Trophoblast cell (in vitro differentiated cells and primary cell): ENCODE data around the gene SNTG2.

Experiments
- DNase-seq, 2 donors: peaks; one replicate each; pipeline ENCODE4 v3.0.0-alpha.2; 2016
- H2AFZ ChIP-seq: 2 replicates; pipeline ENCODE4 v1.6.1; 2013; ENCODE audit warnings: low read length, moderate library complexity, mild to moderate bottlenecking; ENCODE audit not compliant: insufficient read depth, poor library complexity
- H2AK5ac ChIP-seq: 2 replicates; pipeline ENCODE4 v1.6.1; 2013; ENCODE audit warnings: mild to moderate bottlenecking, low read length
- H2BK120ac ChIP-seq: 2 replicates; pipeline ENCODE4 v1.6.1; 2013; ENCODE audit warnings: low read length, mild to moderate bottlenecking, moderate library complexity; ENCODE audit not compliant: insufficient read depth, poor library complexity
- H2BK12ac ChIP-seq: 2 replicates; pipeline ENCODE4 v1.6.1; 2013; ENCODE audit warnings: mild to moderate bottlenecking, low read length, moderate library complexity
- H2BK5ac ChIP-seq: 2 replicates; pipeline ENCODE4 v1.6.1; 2013; ENCODE audit warnings: low read length, low read depth, moderate library complexity, mild to moderate bottlenecking; ENCODE audit not compliant: poor library complexity
- H3K14ac ChIP-seq: 2 replicates; pipeline ENCODE4 v1.6.1; 2013; ENCODE audit warnings: mild to moderate bottlenecking, low read length
- H3K18ac ChIP-seq: 2 replicates; pipeline ENCODE4 v1.6.1; 2013; ENCODE audit warnings: mild to moderate bottlenecking, low read length
- H3K23ac ChIP-seq: 2 replicates; pipeline ENCODE4 v1.6.1; 2013; ENCODE audit warnings: low read length
- H3K27ac ChIP-seq: 2 replicates; pipeline ENCODE4 v1.5.1; 2013; ENCODE audit warnings: low read depth, mild to moderate bottlenecking, inconsistent platforms, low read length, moderate library complexity
- H3K27me3 ChIP-seq: 2 replicates; pipeline ENCODE4 v1.6.1; 2013; ENCODE audit warnings: inconsistent platforms, mild to moderate bottlenecking, low read length, moderate library complexity; ENCODE audit not compliant: insufficient read depth
- H3K36me3 ChIP-seq, 2 experiments: 1 replicate in 1 of 2; 2 replicates in 1 of 2; pipeline ENCODE4 v1.6.1; 2013; ENCODE audit warnings: low read length in 2 of 2, mild to moderate bottlenecking in 2 of 2, moderate library complexity in 1 of 2; ENCODE audit not compliant: insufficient read depth in 2 of 2, control insufficient read depth in 1 of 2
- H3K4ac ChIP-seq: 2 replicates; pipeline ENCODE4 v1.6.1; 2013; ENCODE audit warnings: low read depth, mild to moderate bottlenecking, low read length, moderate library complexity
- H3K4me1 ChIP-seq, 2 experiments: 1 replicate in 1 of 2; 2 replicates in 1 of 2; pipeline ENCODE4 v1.6.1; 2013; ENCODE audit warnings: low read length in 2 of 2, mild to moderate bottlenecking in 2 of 2, moderate library complexity in 1 of 2; ENCODE audit not compliant: insufficient read depth in 2 of 2, control insufficient read depth in 1 of 2
- H3K4me2 ChIP-seq: 2 replicates; pipeline ENCODE4 v1.6.1; 2013; ENCODE audit warnings: inconsistent platforms, mild to moderate bottlenecking, low read length, moderate library complexity
- H3K4me3 ChIP-seq: 2 replicates; pipeline ENCODE4 v1.5.1; 2013; ENCODE audit warnings: mild to moderate bottlenecking, low read depth, low read length, inconsistent platforms
- H3K79me1 ChIP-seq: one replicate; pipeline ENCODE4 v1.6.1; 2013; ENCODE audit warnings: low read length
- H3K79me2 ChIP-seq: 2 replicates; pipeline ENCODE4 v1.6.1; 2013; ENCODE audit warnings: low read length, mild to moderate bottlenecking; ENCODE audit not compliant: control insufficient read depth, insufficient read depth, poor library complexity
- H3K9ac ChIP-seq: 2 replicates; pipeline ENCODE4 v1.6.1; 2013; ENCODE audit warnings: mild to moderate bottlenecking, low read length
- H3K9me3 ChIP-seq: 2 replicates; pipeline ENCODE4 v1.6.1; 2013; ENCODE audit warnings: low read depth, mild to moderate bottlenecking, control low read depth, inconsistent platforms, low read length; ENCODE audit not compliant: insufficient read depth
- H4K12ac ChIP-seq: 2 replicates; pipeline ENCODE4 v1.6.1; 2013; ENCODE audit warnings: low read depth, mild to moderate bottlenecking, low read length, moderate library complexity
- H4K8ac ChIP-seq: 2 replicates; pipeline ENCODE4 v1.6.1; 2013; ENCODE audit warnings: low read depth, mild to moderate bottlenecking, low read length, moderate library complexity
- H4K91ac ChIP-seq: one replicate; pipeline ENCODE4 v1.6.1; 2013; ENCODE audit warnings: low read depth, mild to moderate bottlenecking, low read length, moderate library complexity
- WGBS: extraction: QIAGEN DNeasy Blood & Tissue Kit; methylation state at CpG from one replicate; pipeline ENCODE4 v1.1.7; 2013; ENCODE audit warnings: missing lambda C conversion rate; ENCODE audit not compliant: insufficient read length, insufficient coverage; ENCODE audit errors: extremely low coverage; 5-methylcytosine and 5-hydroxymethylcytosine counted together

SNTG2 gene

GRCh38 chr2:965640-966147 lies 15.0 kb downstream of the SNTG2 start:
- H3K4me3 ChIP-seq: no peak overlapping the region
- WGBS: no CpG with 5 or more reads among the region's 12 CpGs
- no peak overlapping the region for H2BK120ac ChIP-seq
- no peak overlapping the region for H3K4me2 ChIP-seq
- no peak overlapping the region for H3K9ac ChIP-seq
- no peaks in the 10 kb centered on the region for H3K36me3 ChIP-seq
- DNase-seq: no peak
- no peak overlapping the region for H3K14ac ChIP-seq
- no peak overlapping the region for H2AFZ ChIP-seq
- H4K91ac ChIP-seq: no peak overlapping the region
- H3K27ac ChIP-seq: no peak overlapping the region
- no peak overlapping the region for H2BK12ac ChIP-seq
- no peaks in the 10 kb centered on the region for H3K79me1 ChIP-seq
- no peak overlapping the region for H2AK5ac ChIP-seq
- no peaks in the 10 kb centered on the region for H3K27me3 ChIP-seq
- H3K4me1 ChIP-seq: no peaks in the 10 kb centered on the region
- no peak overlapping the region for H2BK5ac ChIP-seq
- no peaks in the 10 kb centered on the region for H3K9me3 ChIP-seq
- no peak overlapping the region for H4K12ac ChIP-seq
- no peak overlapping the region for H4K8ac ChIP-seq
- H3K79me2 ChIP-seq: no peaks in the 10 kb centered on the region
- H3K4ac ChIP-seq: no peak overlapping the region
- no peak overlapping the region for H3K18ac ChIP-seq
- no peak overlapping the region for H3K23ac ChIP-seq

DNA sequence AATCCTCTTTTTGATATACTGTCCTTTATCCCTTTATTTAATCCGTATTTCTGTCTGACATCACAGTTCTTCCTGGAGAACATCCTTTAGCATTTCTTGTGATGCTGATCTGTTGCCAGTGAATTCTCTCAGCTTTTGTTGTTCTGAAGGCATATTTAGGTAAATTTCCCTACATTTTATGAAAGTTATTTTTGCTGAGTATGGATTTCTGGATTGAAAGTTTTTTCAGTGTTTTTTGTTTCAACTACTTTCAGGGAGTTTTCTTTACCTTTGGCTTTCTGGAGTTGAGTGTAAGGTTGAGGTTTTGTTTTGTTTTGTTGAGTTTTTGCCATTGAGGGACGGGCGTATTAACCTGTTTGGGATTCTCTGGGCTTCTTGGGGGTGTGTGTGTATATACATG lies 22.5 kb downstream of the SNTG2 start:
- Histone ChIP-seq H3K18ac (no peak overlapping the region), H3K4me3 (no peak overlapping the region), H4K12ac (no peak overlapping the region), H2BK120ac (no peak overlapping the region), H2BK5ac (no peak overlapping the region), H2AK5ac (no peak overlapping the region), H4K91ac (no peak overlapping the region), H3K4me1 (no peaks in the 10 kb centered on the region), H4K8ac (no peak overlapping the region), H2AFZ (no peak overlapping the region), H3K9me3 (no peaks in the 10 kb centered on the region), H3K36me3 (no peaks in the 10 kb centered on the region), H3K27me3 (no peaks in the 10 kb centered on the region), H3K79me2 (no peaks in the 10 kb centered on the region), H3K9ac (no peak overlapping the region), H3K23ac (no peak overlapping the region), H3K4me2 (no peak overlapping the region), H3K4ac (no peak overlapping the region), H3K79me1 (no peaks in the 10 kb centered on the region), H3K14ac (no peak overlapping the region), H3K27ac (no peak overlapping the region), H2BK12ac (no peak overlapping the region)
- WGBS: no CpG with 5 or more reads among the region's 3 CpGs
- no peak for DNase-seq

DNA sequence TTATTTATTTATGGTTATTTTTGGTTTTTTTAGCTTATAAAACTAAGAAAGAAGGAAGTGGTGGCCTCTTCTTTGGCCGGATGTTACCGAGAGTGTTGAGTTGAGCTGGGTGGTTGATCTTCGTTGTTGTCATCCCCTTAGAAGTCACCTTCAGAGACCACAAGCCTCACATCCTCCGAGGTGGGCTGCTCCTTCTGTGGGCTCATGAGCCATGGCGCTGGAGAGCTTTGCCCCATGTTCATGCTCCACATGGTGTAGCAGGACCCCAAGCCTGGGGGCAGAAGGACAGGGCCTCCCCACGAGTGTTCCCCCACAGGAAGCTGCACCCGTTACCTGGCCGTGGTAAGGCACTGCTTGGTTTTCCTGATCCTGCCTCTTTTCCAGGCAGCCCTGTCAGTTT lies 23.4 kb downstream of the SNTG2 start:
- no peak overlapping the region for H4K91ac ChIP-seq
- WGBS: no CpG with 5 or more reads among the region's 8 CpGs
- no peak overlapping the region for H2AK5ac ChIP-seq
- H3K4me3 ChIP-seq: no peak overlapping the region
- H3K79me1 ChIP-seq: no peaks in the 10 kb centered on the region
- H3K27me3 ChIP-seq: no peaks in the 10 kb centered on the region
- no peaks in the 10 kb centered on the region for H3K4me1 ChIP-seq
- H3K23ac ChIP-seq: no peak overlapping the region
- no peak overlapping the region for H2BK120ac ChIP-seq
- no peak overlapping the region for H3K4me2 ChIP-seq
- no peak overlapping the region for H3K14ac ChIP-seq
- no peaks in the 10 kb centered on the region for H3K9me3 ChIP-seq
- H2BK5ac ChIP-seq: no peak overlapping the region
- H4K8ac ChIP-seq: no peak overlapping the region
- no peak overlapping the region for H3K9ac ChIP-seq
- no peak overlapping the region for H3K18ac ChIP-seq
- no peak overlapping the region for H4K12ac ChIP-seq
- no peak overlapping the region for H2AFZ ChIP-seq
- H2BK12ac ChIP-seq: no peak overlapping the region
- DNase-seq: no peak
- no peak overlapping the region for H3K27ac ChIP-seq
- no peak overlapping the region for H3K4ac ChIP-seq
- no peaks in the 10 kb centered on the region for H3K79me2 ChIP-seq
- H3K36me3 ChIP-seq: no peaks in the 10 kb centered on the region

- no peak overlapping the region for H4K12ac ChIP-seq
- no peaks in the 10 kb centered on the region for H3K36me3 ChIP-seq
- no peak for DNase-seq
- no peak overlapping the region for H2BK120ac ChIP-seq
- no peak overlapping the region for H3K4me3 ChIP-seq
- H3K9me3 ChIP-seq: no peaks in the 10 kb centered on the region
- WGBS: no CpG with 5 or more reads among the region's 2 CpGs
- no peak overlapping the region for H4K91ac ChIP-seq
- no peak overlapping the region for H2AK5ac ChIP-seq
- H4K8ac ChIP-seq: no peak overlapping the region
- no peaks in the 10 kb centered on the region for H3K4me1 ChIP-seq
- H3K23ac ChIP-seq: no peak overlapping the region
- H3K9ac ChIP-seq: no peak overlapping the region
- no peak overlapping the region for H3K4ac ChIP-seq
- H3K79me2 ChIP-seq: no peaks in the 10 kb centered on the region
- no peak overlapping the region for H3K14ac ChIP-seq
- no peak overlapping the region for H2AFZ ChIP-seq
- H2BK5ac ChIP-seq: no peak overlapping the region
- no peaks in the 10 kb centered on the region for H3K79me1 ChIP-seq
- H3K18ac ChIP-seq: no peak overlapping the region
- H3K27ac ChIP-seq: no peak overlapping the region
- no peaks in the 10 kb centered on the region for H3K27me3 ChIP-seq
- H2BK12ac ChIP-seq: no peak overlapping the region
- no peak overlapping the region for H3K4me2 ChIP-seq
These were observed 23.9 kb downstream of the SNTG2 start for GRCh38 chr2:974502-974901.
